ENCODE measurements around the gene CHST13. TPM values are rescaled to one million over a fixed set of nuclear protein-coding genes. Genes with fewer than 3 reads are reported as not detected.

CHST13 gene
- total and polyA plus RNA-seq, 2 donors (not counting 3 experiments of a cell fraction or from before 2014, with no cell fraction given), result 0.04 TPM; not detected in 1

DNA sequence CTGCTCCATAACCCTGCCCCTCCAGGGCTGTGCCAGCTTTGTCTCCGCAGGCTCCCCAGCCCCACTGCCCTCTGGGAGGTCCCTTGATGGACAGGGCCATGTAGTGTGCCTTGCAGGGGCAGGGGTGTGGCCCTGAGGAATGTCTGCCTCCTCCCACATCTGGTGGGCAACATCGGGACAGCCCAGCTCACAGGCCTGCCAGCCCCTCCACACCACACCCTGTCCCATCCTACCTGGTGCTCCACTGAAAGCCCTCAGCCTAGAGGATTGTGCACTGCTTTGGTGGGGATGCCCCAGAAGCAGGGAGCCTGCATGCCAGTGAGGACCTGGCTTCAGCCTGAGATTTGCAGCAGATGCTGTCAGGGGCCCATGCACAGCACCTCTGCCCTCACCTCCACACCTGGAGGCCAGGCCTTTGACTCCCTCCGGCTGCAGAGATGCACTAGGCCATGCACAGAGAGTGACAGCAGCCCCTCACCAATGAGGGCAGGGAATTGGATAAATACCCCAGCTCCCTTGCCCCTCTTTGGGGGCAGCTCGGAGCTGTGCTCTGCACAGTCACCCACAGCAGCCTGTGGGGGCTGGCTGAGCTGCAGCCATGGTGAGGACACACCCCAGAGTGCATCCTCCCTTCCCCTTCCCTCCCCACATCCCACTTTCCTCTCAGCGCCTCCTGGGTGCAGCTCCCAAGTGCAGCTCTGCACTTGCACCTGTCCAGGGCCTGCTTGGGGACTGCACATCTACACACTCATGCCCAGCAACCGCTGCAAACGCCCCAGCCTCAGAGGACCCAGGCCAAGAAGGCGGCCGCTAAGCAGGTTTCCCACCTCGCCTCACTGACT is 32.1 kb downstream of the CHST13 start:
- H3K4me2 ChIP-seq (ENCODE audit: insufficient read depth, low read length), result no peak overlapping the region
- dilution Hi-C loops (cut with MboI; ENCODE audit: extremely low pct_ligation_motif_present, low sequenced_read_pairs), result no loop called here
- H3K79me2 ChIP-seq (ENCODE audit: control insufficient read depth, insufficient read depth, low read length), result no peaks in the 10 kb centered on the region
- CTCF ChIA-PET, result interaction anchor here (0.9 kb wide), 1 partner anchor 14 kb away, joined by 4 read pairs; no protein-coding TSS in a partner anchor
- no peak overlapping the region for H3K9ac ChIP-seq (replicated peaks; ENCODE audit: extremely low read depth, insufficient read depth, low read length)
- intact Hi-C loops (cut with micrococcal nuclease), result no loop called here
- no peak for TF ChIP-seq GATA2 (IDR thresholded peaks at IDR 0.05; ENCODE audit: insufficient read depth, insufficient read length, low read depth, low read length)
- TF ChIP-seq MYC (IDR thresholded peaks at IDR 0.05; ENCODE audit: low read depth, low read length), result no peak
- TF ChIP-seq POLR2A (IDR thresholded peaks at IDR 0.05; ENCODE audit: low read depth, low read length), result no peak
- TF ChIP-seq CTCF (IDR thresholded peaks at IDR 0.05; ENCODE audit: extremely low read depth in 1 of 2, insufficient read depth in 1 of 2, low read depth in 1 of 2, low read length in 2 of 2), result no peak
- POLR2A ChIA-PET, result no interaction called here
- no peak for FAIRE-seq
- DNase-seq (ENCODE audit: low read depth, low spot score), result no peak
- no peaks in the 10 kb centered on the region for H3K9me3 ChIP-seq (replicated peaks; ENCODE audit: control insufficient read depth, insufficient read depth, low read length)
- BruUV-seq (replicated peaks), result no TSS peak
- no peaks in the 10 kb centered on the region for H3K36me3 ChIP-seq (ENCODE audit: control insufficient read depth in 2 of 2, extremely low read depth in 1 of 2, insufficient read depth in 2 of 2, low read length in 2 of 2)
- H3K4me3 ChIP-seq (replicated peaks in 1 of 3; ENCODE audit: insufficient read depth in 1 of 3, low read depth in 1 of 3, low read length in 3 of 3), result no peak overlapping the region
- no peaks in the 10 kb centered on the region for H3K9me1 ChIP-seq (replicated peaks; ENCODE audit: control insufficient read depth, extremely low read depth, insufficient read depth, low read length)
- H3K27ac ChIP-seq (ENCODE audit: insufficient read depth, low read depth, low read length), result no peak overlapping the region
- H3K4me1 ChIP-seq (ENCODE audit: control insufficient read depth, extremely low read depth, insufficient read depth, low read length), result no peaks in the 10 kb centered on the region
- no peaks in the 10 kb centered on the region for H4K20me1 ChIP-seq (replicated peaks; ENCODE audit: control insufficient read depth, extremely low read depth, insufficient read depth, low read length)
- peaks cover 0 to 6% of the 10 kb centered on the region in 2 experiments for H3K27me3 ChIP-seq (ENCODE audit: control insufficient read depth in 2 of 2, insufficient read depth in 2 of 2, low read length in 2 of 2)
- no peak overlapping the region for H2AFZ ChIP-seq (ENCODE audit: low read depth, low read length)

Measured in endothelial cell of umbilical vein (primary cell).